Measurements from ENCODE around the gene GREM2. TPM values are rescaled to one million over a fixed set of nuclear protein-coding genes. Genes with fewer than 3 reads are reported as not detected.

The GREM2 gene
- total RNA-seq, 6 donors from 2014 or later: 0.22 to 0.88 (median 0.39) TPM; not detected in 1

GRCh38 chr1:240491796-240492195 lies 120.2 kb downstream of the GREM2 start:
- H3K4me3 ChIP-seq: no peak overlapping the region
- no peak for ATAC-seq (ENCODE audit: low FRiP score in 2 of 2)
- no peak for TF ChIP-seq POLR2AphosphoS5 (IDR thresholded peaks at IDR 0.05)
- no peak for TF ChIP-seq EP300 (IDR thresholded peaks at IDR 0.05)
- no peak for TF ChIP-seq CTCF (IDR thresholded peaks at IDR 0.05)
- no peak for TF ChIP-seq POLR2A (IDR thresholded peaks at IDR 0.05)
- no peak overlapping the region for H3K27ac ChIP-seq
- H3K36me3 ChIP-seq: no peaks in the 10 kb centered on the region
- H3K9me3 ChIP-seq: no peaks in the 10 kb centered on the region
- no peaks in the 10 kb centered on the region for H3K27me3 ChIP-seq
- WGBS, 2 donors: 82% methylated on average over 7 of the region's 7 CpGs
- no peaks in the 10 kb centered on the region for H3K4me1 ChIP-seq
- no peak for DNase-seq

DNA sequence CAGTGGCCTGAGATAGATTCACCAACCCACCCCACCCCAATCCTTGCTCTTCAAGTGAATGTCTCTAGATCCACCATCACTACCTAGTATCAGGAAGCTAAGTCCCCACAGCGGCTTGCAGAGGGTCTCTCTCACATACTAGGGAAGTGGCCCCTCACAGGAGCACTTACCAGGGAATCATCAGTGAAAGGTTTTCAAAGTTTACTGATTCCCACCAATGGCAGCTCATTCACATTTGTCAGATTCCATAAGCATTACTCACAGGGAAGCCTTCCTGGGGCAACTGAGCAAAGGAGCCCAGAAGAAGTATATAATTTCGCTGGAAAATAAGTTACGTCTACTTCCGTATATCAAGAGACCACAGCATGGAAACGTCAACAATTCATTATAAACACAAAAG lies 120.8 kb downstream of the GREM2 start:
- Histone ChIP-seq H3K4me3 (no peak overlapping the region), H3K4me1 (no peaks in the 10 kb centered on the region), H3K36me3 (no peaks in the 10 kb centered on the region), H3K27me3 (no peaks in the 10 kb centered on the region), H3K27ac (no peak overlapping the region), H3K9me3 (no peaks in the 10 kb centered on the region)
- WGBS, 2 donors: 64 to 72% methylated on average over 5 of the region's 5 CpGs
- ATAC-seq (ENCODE audit: low FRiP score in 2 of 2): no peak
- no peak for TF ChIP-seq POLR2AphosphoS5 (IDR thresholded peaks at IDR 0.05)
- no peak for TF ChIP-seq CTCF (IDR thresholded peaks at IDR 0.05)
- TF ChIP-seq POLR2A (IDR thresholded peaks at IDR 0.05): no peak
- TF ChIP-seq EP300 (IDR thresholded peaks at IDR 0.05): no peak
- DNase-seq: no peak

- H3K9me3 ChIP-seq: no peaks in the 10 kb centered on the region
- no peaks in the 10 kb centered on the region for H3K36me3 ChIP-seq
- DNase-seq (no peak), ATAC-seq (ENCODE audit: low FRiP score in 2 of 2) (no peak)
- H3K4me1 ChIP-seq: no peaks in the 10 kb centered on the region
- no peak overlapping the region for H3K27ac ChIP-seq
- TF ChIP-seq POLR2AphosphoS5 (IDR thresholded peaks at IDR 0.05): no peak
- no peak for TF ChIP-seq POLR2A (IDR thresholded peaks at IDR 0.05)
- no peak for TF ChIP-seq CTCF (IDR thresholded peaks at IDR 0.05)
- TF ChIP-seq EP300 (IDR thresholded peaks at IDR 0.05): no peak
- 70 to 81% methylated on average over 3 of the region's 3 CpGs for WGBS, 2 donors
- H3K4me3 ChIP-seq: no peak overlapping the region
- H3K27me3 ChIP-seq: no peaks in the 10 kb centered on the region
Observed at GRCh38 chr1:240487493-240487892, 124.5 kb downstream of the GREM2 start.

- Histone ChIP-seq H3K36me3 (no peaks in the 10 kb centered on the region), H3K9me3 (no peaks in the 10 kb centered on the region), H3K4me3 (no peak overlapping the region), H3K27ac (no peak overlapping the region), H3K27me3 (no peaks in the 10 kb centered on the region), H3K4me1 (no peaks in the 10 kb centered on the region)
- ATAC-seq (ENCODE audit: low FRiP score in 2 of 2) (no peak), DNase-seq (no peak)
- TF ChIP-seq EP300 (IDR thresholded peaks at IDR 0.05) (no peak), CTCF (IDR thresholded peaks at IDR 0.05) (no peak), POLR2A (IDR thresholded peaks at IDR 0.05) (no peak), POLR2AphosphoS5 (IDR thresholded peaks at IDR 0.05) (no peak)
- 76 to 79% methylated on average over 6 of the region's 6 CpGs for WGBS, 2 donors
Observed at GRCh38 chr1:240486611-240487010, 125.3 kb downstream of the GREM2 start.

DNA sequence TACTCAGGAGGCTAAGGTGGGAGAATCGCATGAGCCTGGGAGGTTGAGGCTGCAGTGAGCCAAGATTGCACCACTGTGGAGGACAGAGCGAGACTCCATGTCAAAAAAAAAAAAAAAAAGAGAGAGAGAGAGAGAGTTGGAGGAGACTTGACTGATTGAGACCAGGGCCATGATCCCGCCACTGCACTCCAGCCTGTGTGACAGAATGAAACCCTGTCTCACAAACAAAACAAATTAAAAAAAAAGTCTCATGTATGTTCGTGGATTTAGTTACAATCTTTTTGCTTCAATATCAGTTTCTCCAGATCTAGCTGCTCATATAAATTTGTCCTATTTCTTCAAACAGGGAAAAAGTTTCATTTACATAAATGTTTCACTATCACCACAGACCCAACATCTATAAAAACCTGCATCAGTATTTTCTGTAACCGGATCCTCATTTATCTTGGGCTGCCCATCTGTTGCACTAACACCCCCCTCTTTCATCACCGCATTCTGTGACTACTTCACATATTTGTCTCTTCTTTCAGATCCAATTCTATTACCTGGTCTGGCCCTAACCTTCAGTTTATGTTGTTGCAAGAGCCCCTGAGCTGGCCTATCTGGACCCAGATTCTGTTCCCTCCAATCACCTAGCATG lies 127.0 kb downstream of the GREM2 start:
- no peaks in the 10 kb centered on the region for H3K4me1 ChIP-seq
- no peak for DNase-seq
- TF ChIP-seq POLR2AphosphoS5 (IDR thresholded peaks at IDR 0.05) (no peak), CTCF (IDR thresholded peaks at IDR 0.05) (no peak), POLR2A (IDR thresholded peaks at IDR 0.05) (no peak), EP300 (IDR thresholded peaks at IDR 0.05) (no peak)
- no peak for ATAC-seq (ENCODE audit: low FRiP score in 2 of 2)
- no peak overlapping the region for H3K4me3 ChIP-seq
- H3K27ac ChIP-seq: no peak overlapping the region
- H3K27me3 ChIP-seq: no peaks in the 10 kb centered on the region
- no peaks in the 10 kb centered on the region for H3K36me3 ChIP-seq
- H3K9me3 ChIP-seq: no peaks in the 10 kb centered on the region
- WGBS, 2 donors: 81 to 82% methylated on average over 6 of the region's 6 CpGs

All from upper lobe of left lung (tissue), 6 donors.